HL-60 (cell line): ENCODE measurements around the gene AGPAT2.

Experiments
- DNase-seq, 2 experiments: peaks; one replicate each; pipeline ENCODE4 v3.0.0-alpha.2; 2010 to 2020; ENCODE audit warnings: low read depth in 1 of 2, low spot score in 1 of 2
- H3K27ac ChIP-seq: fragments of 250-450 bp; sonication (Bioruptor Pico); replicated peaks from 2 replicates; pipeline ENCODE4 v1.5.1; 2020; ENCODE audit warnings: mild to moderate bottlenecking, moderate library complexity
- H3K27me3 ChIP-seq: fragments of 250-450 bp; sonication (Bioruptor Pico); 2 replicates; pipeline ENCODE4 v1.5.1; 2021; ENCODE audit warnings: mild to moderate bottlenecking, moderate library complexity; ENCODE audit not compliant: insufficient read depth, poor library complexity, severe bottlenecking
- H3K4me3 ChIP-seq: replicated peaks from 2 replicates; pipeline ENCODE4 v1.5.1; 2011; ENCODE audit warnings: mild to moderate bottlenecking, control low read depth, low read length; ENCODE audit not compliant: insufficient read depth
- CTCF ChIP-seq: IDR thresholded peaks from one replicate; pipeline ENCODE4 v1.5.1; 2011; ENCODE audit warnings: low read length, control low read depth, inconsistent platforms; ENCODE audit not compliant: insufficient read depth
- GABPA ChIP-seq: IDR thresholded peaks from 2 replicates; pipeline ENCODE4 v1.6.1; 2012; ENCODE audit warnings: low read depth
- POLR2AphosphoS5 ChIP-seq: IDR thresholded peaks from 2 replicates; pipeline ENCODE4 v1.6.1; 2012; ENCODE audit warnings: low read depth
- SPI1 ChIP-seq: IDR thresholded peaks from 2 replicates; pipeline ENCODE4 v1.6.1; 2012; ENCODE audit warnings: low read depth, mild to moderate bottlenecking, borderline replicate concordance
- TF ChIP-seq, protein P1 (sequence below): IDR thresholded peaks from 2 replicates; pipeline ENCODE4 v1.6.1; 2012; ENCODE audit warnings: low read depth; ENCODE audit not compliant: insufficient replicate concordance

AGPAT2 gene

GRCh38 chr9:136683755-136684154 is 3.5 kb downstream of the AGPAT2 start:
- DNase-seq: no peak
- Histone ChIP-seq H3K4me3 (no peak overlapping the region), H3K27me3 (no peaks in the 10 kb centered on the region), H3K27ac (no peak overlapping the region)
- TF ChIP-seq CTCF (no peak), SPI1 (no peak)
- TF ChIP-seq, protein P1, sequence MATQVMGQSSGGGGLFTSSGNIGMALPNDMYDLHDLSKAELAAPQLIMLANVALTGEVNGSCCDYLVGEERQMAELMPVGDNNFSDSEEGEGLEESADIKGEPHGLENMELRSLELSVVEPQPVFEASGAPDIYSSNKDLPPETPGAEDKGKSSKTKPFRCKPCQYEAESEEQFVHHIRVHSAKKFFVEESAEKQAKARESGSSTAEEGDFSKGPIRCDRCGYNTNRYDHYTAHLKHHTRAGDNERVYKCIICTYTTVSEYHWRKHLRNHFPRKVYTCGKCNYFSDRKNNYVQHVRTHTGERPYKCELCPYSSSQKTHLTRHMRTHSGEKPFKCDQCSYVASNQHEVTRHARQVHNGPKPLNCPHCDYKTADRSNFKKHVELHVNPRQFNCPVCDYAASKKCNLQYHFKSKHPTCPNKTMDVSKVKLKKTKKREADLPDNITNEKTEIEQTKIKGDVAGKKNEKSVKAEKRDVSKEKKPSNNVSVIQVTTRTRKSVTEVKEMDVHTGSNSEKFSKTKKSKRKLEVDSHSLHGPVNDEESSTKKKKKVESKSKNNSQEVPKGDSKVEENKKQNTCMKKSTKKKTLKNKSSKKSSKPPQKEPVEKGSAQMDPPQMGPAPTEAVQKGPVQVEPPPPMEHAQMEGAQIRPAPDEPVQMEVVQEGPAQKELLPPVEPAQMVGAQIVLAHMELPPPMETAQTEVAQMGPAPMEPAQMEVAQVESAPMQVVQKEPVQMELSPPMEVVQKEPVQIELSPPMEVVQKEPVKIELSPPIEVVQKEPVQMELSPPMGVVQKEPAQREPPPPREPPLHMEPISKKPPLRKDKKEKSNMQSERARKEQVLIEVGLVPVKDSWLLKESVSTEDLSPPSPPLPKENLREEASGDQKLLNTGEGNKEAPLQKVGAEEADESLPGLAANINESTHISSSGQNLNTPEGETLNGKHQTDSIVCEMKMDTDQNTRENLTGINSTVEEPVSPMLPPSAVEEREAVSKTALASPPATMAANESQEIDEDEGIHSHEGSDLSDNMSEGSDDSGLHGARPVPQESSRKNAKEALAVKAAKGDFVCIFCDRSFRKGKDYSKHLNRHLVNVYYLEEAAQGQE: no peak

DNA sequence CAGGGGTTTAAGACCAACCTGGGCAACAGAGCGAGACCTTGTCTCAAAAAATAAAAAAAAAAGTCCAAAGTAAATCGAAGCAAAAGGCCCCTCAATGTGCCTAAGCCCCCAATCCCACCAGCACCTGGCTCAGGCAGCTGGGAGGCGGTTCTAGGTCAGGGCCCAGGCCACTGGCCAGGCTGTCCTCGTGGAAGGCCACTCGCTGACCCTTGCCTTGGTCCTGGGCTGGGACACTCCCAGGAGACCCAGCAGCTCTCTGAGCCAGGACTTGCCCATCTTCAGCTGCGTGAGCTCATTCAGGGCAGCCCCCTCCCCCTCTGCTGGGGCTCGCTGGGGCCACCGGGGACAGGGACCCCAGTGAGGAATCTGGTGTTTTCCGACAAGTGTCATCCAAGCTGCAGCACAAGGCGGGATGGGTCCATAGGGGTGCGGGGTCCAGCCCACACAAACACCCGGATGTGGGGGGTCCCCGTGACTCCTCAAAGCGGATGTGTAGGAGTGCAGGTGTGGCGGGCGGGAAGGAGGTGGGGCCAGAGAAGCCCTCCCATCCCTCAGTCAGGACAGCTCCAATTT is 4.0 kb downstream of the AGPAT2 start:
- no peak overlapping the region for H3K27ac ChIP-seq
- TF ChIP-seq POLR2AphosphoS5: no peak
- no peak for TF ChIP-seq GABPA
- no peak for TF ChIP-seq CTCF
- TF ChIP-seq, protein P1: no peak
- no peak for TF ChIP-seq SPI1
- no peak for DNase-seq

DNA sequence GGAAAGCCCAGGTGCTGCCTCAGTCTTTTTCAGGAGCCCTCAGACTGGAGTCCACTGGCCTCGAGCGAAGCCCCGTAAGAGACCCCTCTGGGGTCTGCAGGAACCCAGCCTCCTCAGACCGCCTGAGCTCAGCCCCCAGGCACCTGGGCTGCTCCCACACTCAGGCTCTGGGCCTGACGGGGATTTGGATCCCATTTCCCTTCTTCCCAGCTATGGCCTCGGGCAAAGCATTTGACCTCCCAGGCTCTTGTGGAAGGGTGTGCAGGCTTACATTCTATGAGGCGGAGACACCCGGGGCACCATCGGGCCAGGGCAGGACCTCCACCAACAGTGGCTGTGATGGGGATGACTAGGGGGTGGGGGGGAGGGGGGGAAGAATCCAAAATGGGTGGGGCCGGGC is 4.5 kb downstream of the AGPAT2 start:
- no peak overlapping the region for H3K27ac ChIP-seq
- DNase-seq: no peak
- H3K4me3 ChIP-seq: no peak overlapping the region
- no peaks in the 10 kb centered on the region for H3K27me3 ChIP-seq
- TF ChIP-seq POLR2AphosphoS5 (no peak), SPI1 (no peak), CTCF (no peak), GABPA (no peak)
- TF ChIP-seq, protein P1: no peak

More for the DNA sequence above, 4.0 kb downstream of the AGPAT2 start:
- Histone ChIP-seq H3K27me3 (no peaks in the 10 kb centered on the region), H3K4me3 (no peak overlapping the region)
